HepG2 (cell line): Measurements from ENCODE around the gene RHBDL1. TPM values are rescaled to one million over a fixed set of nuclear protein-coding genes. Genes with fewer than 3 reads are reported as not detected.

Experiments
- AGO2 ChIP-seq: fragments of 200-400 bp; formaldehyde crosslinking; optimal IDR thresholded peaks from 2 replicates; pipeline ENCODE3; 2017; ENCODE audit warnings: mild to moderate bottlenecking, low read depth, low read length, moderate library complexity
- SALL2 ChIP-seq: sonication (generic); formaldehyde crosslinking; IDR thresholded peaks from 2 replicates; pipeline ENCODE4 v1.8.1; 2023; ENCODE audit warnings: mild to moderate bottlenecking, missing genetic modification reagents, inconsistent platforms
- SATB2 ChIP-seq: sonication (generic); formaldehyde crosslinking; IDR thresholded peaks from 2 replicates; pipeline ENCODE4 v1.5.0; 2020; ENCODE audit warnings: missing genetic modification reagents
- ZBTB44 ChIP-seq: sonication (generic); formaldehyde crosslinking; IDR thresholded peaks from 2 replicates; pipeline ENCODE4 v1.4.0; 2020; ENCODE audit warnings: missing genetic modification reagents
- ZFP1 ChIP-seq: IDR thresholded peaks from 2 replicates; pipeline ENCODE4 v1.6.1; 2016
- ZNF562 ChIP-seq: sonication (generic); formaldehyde crosslinking; IDR thresholded peaks from 2 replicates; pipeline ENCODE4 v1.8.0; 2022; ENCODE audit warnings: missing genetic modification reagents, borderline replicate concordance
- ZNF687 ChIP-seq: sonication (generic); formaldehyde crosslinking; IDR thresholded peaks from 2 replicates; pipeline ENCODE4 v1.5.1; 2020; ENCODE audit warnings: mild to moderate bottlenecking, missing genetic modification reagents, moderate library complexity
- polyA plus RNA-seq, 8 experiments: library from polyadenylated mRNA; depleted of rRNA in 3 of 8; stranded (reverse) in 7 of 8; unstranded in 1 of 8; fragments of >200 nt; fragmentation: Illumina TruSeq in 4 of 8; extraction: Trizol in 4 of 8; gene quantifications; 2 replicates each; pipeline versions ENCODE4 v1.2.1 to v1.2.3, GENCODE V29; 2011 to 2016; ENCODE audit warnings: low read depth in 4 of 8, missing spikeins in 1 of 8, mixed read lengths in 1 of 8; ENCODE audit not compliant: insufficient read depth in 1 of 8
- total RNA-seq, 5 experiments: library from RNA; depleted of rRNA; stranded (reverse); fragments of >200 nt; fragmentation: Illumina TruSeq; extraction: Trizol; gene quantifications; 2 replicates each; pipeline ENCODE4 v1.2.3, GENCODE V29; 2016; ENCODE audit warnings: low read depth in 1 of 5
- TF ChIP-seq, protein P1 (sequence below), 2 experiments: sonication (generic) in 1 of 2; formaldehyde crosslinking in 1 of 2; IDR thresholded peaks; 2 replicates each; pipeline versions ENCODE4 v1.4.0 to v1.6.1; 2016 to 2020; ENCODE audit warnings: borderline replicate concordance in 1 of 2, low read depth in 1 of 2, mild to moderate bottlenecking in 1 of 2, missing genetic modification reagents in 1 of 2
- TF ChIP-seq, protein P2 (sequence below): IDR thresholded peaks from 2 replicates; pipeline ENCODE4 v1.6.1; 2016; ENCODE audit warnings: mild to moderate bottlenecking

The RHBDL1 gene
- total and polyA plus RNA-seq, 2 of the 13 experiments (the other 11 are each of a cell fraction or from before 2014, with no cell fraction given), result 1.8 to 3.8 TPM

DNA sequence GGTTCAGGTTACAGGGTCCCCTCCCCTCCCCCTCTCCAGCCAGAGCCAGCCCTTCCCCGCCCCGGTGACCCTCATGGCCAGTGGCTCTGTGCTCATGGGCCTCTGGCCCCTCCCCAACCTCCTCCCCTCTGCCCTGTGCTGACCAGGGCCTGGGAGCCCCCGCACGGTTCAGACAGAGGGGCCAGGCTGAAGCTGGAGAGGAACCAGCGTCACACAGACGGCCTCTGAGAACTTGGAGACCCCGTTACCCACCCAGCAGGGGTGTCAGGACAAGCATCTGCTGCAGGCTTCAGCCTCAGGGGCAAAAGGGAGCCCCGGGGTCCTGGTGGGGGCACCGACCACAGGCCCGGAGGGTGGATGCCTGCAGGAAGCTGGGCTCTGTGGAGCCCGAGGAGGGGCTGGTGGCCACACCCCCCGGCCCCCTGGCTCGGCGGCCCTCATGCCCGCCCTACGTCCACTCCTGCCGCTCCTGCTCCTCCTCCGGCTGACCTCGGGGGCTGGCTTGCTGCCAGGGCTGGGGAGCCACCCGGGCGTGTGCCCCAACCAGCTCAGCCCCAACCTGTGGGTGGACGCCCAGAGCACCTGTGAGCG, 44.6 kb upstream of the RHBDL1 start, which contains the start of gene WFIKKN1 (continued):
- TF ChIP-seq, protein P1, sequence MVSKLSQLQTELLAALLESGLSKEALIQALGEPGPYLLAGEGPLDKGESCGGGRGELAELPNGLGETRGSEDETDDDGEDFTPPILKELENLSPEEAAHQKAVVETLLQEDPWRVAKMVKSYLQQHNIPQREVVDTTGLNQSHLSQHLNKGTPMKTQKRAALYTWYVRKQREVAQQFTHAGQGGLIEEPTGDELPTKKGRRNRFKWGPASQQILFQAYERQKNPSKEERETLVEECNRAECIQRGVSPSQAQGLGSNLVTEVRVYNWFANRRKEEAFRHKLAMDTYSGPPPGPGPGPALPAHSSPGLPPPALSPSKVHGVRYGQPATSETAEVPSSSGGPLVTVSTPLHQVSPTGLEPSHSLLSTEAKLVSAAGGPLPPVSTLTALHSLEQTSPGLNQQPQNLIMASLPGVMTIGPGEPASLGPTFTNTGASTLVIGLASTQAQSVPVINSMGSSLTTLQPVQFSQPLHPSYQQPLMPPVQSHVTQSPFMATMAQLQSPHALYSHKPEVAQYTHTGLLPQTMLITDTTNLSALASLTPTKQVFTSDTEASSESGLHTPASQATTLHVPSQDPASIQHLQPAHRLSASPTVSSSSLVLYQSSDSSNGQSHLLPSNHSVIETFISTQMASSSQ (IDR thresholded peaks at IDR 0.05; ENCODE audit: low read depth), result no peak
- TF ChIP-seq, protein P1 (CRISPR knock-in tag; IDR thresholded peaks at IDR 0.05; ENCODE audit: borderline replicate concordance), result 0 out of 2 replicates have a peak, but pooled peaks have one; percentile 13
- TF ChIP-seq AGO2 (peak; percentile 90), ZBTB44 (CRISPR knock-in tag) (no peak), ZNF562 (no peak), ZNF687 (CRISPR knock-in tag) (peak; percentile 61), SALL2 (no peak), SATB2 (CRISPR knock-in tag) (no peak), ZFP1 (CRISPR knock-in tag) (no peak)
- TF ChIP-seq, protein P2, sequence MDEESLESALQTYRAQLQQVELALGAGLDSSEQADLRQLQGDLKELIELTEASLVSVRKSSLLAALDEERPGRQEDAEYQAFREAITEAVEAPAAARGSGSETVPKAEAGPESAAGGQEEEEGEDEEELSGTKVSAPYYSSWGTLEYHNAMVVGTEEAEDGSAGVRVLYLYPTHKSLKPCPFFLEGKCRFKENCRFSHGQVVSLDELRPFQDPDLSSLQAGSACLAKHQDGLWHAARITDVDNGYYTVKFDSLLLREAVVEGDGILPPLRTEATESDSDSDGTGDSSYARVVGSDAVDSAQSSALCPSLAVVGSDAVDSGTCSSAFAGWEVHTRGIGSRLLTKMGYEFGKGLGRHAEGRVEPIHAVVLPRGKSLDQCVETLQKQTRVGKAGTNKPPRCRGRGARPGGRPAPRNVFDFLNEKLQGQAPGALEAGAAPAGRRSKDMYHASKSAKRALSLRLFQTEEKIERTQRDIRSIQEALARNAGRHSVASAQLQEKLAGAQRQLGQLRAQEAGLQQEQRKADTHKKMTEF (CRISPR knock-in tag), result no peak
